Activated naive CD4-positive, alpha-beta T cell treated with anti-CD3 and anti-CD28 coated beads, Interleukin-2, amount 10 ng/mL, durations not matched to agents 7 days and 5 days (primary cell): Measurements from ENCODE around the gene LRRC46.

Source experiments
- CTCF ChIA-PET: fragments of 350-600 bp; sonication (Branson Sonifier 250); formaldehyde crosslinking; loops from one replicate; lab custom pipeline; 2021; ENCODE audit warnings: antibody characterized with exemption; lab: Charles Lee
- DNase-seq: peaks from one replicate; pipeline ENCODE4 v3.0.0-alpha.2; 2020
- H3K27ac Mint-ChIP-seq: one replicate; pipeline ENCODE4 v1.8.0; 2021; ENCODE audit warnings: mild to moderate bottlenecking, moderate library complexity, mixed read lengths
- H3K27me3 Mint-ChIP-seq: one replicate; pipeline ENCODE4 v1.8.0; 2021; ENCODE audit warnings: mild to moderate bottlenecking, mixed read lengths
- H3K36me3 Mint-ChIP-seq: one replicate; pipeline ENCODE4 v1.8.0; 2021; ENCODE audit warnings: mixed read lengths
- H3K4me1 Mint-ChIP-seq: one replicate; pipeline ENCODE4 v1.8.0; 2021; ENCODE audit warnings: mixed read lengths
- H3K4me3 Mint-ChIP-seq: one replicate; pipeline ENCODE4 v1.8.0; 2021; ENCODE audit warnings: mild to moderate bottlenecking, moderate library complexity, mixed read lengths
- H3K9me3 Mint-ChIP-seq: one replicate; pipeline ENCODE4 v1.8.0; 2021; ENCODE audit warnings: mixed read lengths

Gene LRRC46

DNA sequence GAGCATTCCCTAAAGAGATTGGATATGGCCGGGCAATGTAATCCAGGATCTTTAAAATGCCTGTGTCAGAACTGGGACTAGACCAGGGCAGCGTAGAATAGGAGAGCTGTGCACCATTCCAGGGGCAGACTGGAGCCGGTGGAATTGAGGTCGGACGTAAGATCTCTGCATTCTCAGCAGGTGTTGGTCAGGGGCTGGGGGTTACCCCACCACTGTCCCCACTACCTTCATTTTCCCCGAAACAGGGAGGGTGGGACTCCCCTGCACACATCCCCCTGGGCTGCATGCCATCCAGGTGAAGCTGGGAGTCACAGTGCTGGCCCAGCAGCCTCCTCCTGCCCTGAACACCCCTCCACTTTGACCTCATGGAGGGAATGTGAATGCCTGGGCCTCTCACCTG, 27.7 kb upstream of the LRRC46 start:
- H3K27ac Mint-ChIP-seq, result no peak overlapping the region
- CTCF ChIA-PET, result interaction anchor here (1.1 to 2.1 kb wide), 2 partner anchors 11 to 15 kb away, joined by 3 to 4 read pairs; no protein-coding TSS in a partner anchor
- no peaks in the 10 kb centered on the region for H3K4me1 Mint-ChIP-seq

DNA sequence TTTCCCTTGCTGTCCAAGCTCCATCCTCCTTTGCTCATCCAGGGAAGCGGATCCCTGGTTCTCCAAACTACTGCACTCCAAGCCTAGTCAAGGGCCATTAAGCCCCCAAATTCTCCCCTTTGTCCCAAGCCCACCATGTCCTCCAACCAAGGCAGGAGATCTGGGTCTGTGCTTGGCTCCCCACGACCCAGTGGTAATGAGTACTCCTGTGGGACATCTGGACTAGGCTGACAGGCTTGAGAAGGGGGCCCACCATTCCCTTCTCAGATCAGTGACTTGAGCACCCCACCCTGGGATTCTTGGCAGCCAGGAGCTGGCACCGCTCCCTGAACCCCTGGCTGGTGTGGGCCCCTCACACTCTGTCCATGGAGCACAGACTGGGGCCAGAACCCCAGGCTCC, 27.0 kb upstream of the LRRC46 start:
- CTCF ChIA-PET, result interaction anchor here (1.1 kb wide), 1 partner anchor 14 kb away, joined by 3 read pairs; no protein-coding TSS in a partner anchor
- peaks cover 29% of the 10 kb centered on the region for H3K27me3 Mint-ChIP-seq
- H3K36me3 Mint-ChIP-seq, result peaks cover 9% of the 10 kb centered on the region
- no peak overlapping the region for H3K27ac Mint-ChIP-seq
- no peaks in the 10 kb centered on the region for H3K9me3 Mint-ChIP-seq
- no peaks in the 10 kb centered on the region for H3K4me1 Mint-ChIP-seq
- no peak overlapping the region for H3K4me3 Mint-ChIP-seq
- DNase-seq, result no peak

More for the DNA sequence above, 27.7 kb upstream of the LRRC46 start:
- no peak for DNase-seq
- Mint-ChIP-seq H3K27me3 (peaks cover 29% of the 10 kb centered on the region), H3K4me3 (no peak overlapping the region), H3K9me3 (no peaks in the 10 kb centered on the region), H3K36me3 (peaks cover 9% of the 10 kb centered on the region)

DNA sequence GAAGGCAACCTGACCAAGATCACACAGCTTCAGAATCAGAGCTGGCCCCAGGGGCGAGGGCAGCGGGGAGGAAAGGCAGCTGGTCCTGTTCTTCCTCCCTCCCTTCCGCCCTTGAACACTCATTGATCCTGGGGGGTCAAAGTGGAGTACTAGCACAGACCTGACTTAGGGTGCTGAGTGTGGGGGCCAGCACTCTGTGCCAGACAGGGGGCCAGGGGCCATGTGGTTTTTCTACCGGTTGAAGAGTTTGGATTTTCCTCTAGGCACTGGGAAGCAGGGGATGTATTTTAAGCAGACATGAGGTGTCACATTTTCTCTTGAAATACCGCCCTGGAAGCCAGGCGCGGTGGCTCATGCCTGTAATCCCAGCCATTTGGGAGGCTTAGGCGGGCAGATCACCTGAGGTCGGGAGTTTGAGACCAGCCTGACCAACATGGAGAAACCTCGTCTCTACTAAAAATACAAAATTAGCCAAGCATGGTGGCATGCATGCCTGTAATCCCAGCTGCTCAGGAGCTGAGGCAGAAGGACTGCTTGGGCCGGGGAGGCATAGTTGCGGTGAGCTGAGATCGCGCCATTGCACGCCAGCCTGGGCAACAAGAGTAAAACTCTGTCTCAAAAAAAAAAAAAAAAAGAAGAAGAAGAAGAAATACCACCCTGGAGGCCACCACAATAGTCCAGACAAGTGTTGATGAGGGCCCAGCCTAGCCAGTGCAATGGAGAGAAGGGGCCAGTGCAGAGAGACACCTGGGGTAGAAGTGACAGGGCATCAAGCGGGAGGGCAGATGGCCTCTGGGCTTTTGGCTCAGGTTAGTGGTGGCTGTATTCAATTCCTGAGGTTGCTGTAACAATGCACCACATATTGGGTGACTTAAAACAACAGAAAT, 25.2 kb upstream of the LRRC46 start:
- Mint-ChIP-seq H3K36me3 (peaks cover 24% of the 10 kb centered on the region), H3K27ac (no peak overlapping the region), H3K27me3 (peaks cover 23% of the 10 kb centered on the region), H3K4me3 (no peak overlapping the region), H3K9me3 (no peaks in the 10 kb centered on the region), H3K4me1 (no peaks in the 10 kb centered on the region)
- no peak for DNase-seq
- CTCF ChIA-PET, result interaction anchor here (0.6 kb wide), 1 partner anchor 118 kb away, joined by 3 read pairs; no protein-coding TSS in a partner anchor

DNA sequence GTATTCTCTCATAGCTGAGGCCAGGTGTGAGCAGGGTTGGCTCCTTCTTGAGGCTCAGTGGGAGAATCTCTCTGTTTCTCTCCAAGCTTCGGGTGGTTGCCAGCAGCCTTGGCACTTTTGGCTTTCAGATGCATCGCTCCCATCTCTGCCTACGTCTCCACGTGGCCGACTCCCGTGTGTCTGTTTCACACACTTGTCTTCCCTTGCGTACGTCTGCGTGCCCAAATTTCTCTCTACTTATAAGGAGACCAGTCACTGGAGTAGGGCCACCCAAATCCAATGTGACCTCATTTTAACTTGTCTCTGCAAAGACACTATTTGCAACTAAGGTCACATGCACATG, 24.6 kb upstream of the LRRC46 start:
- no peaks in the 10 kb centered on the region for H3K9me3 Mint-ChIP-seq
- H3K27me3 Mint-ChIP-seq, result peaks cover 18% of the 10 kb centered on the region
- peaks cover 30% of the 10 kb centered on the region for H3K36me3 Mint-ChIP-seq
- H3K4me1 Mint-ChIP-seq, result no peaks in the 10 kb centered on the region
- H3K4me3 Mint-ChIP-seq, result no peak overlapping the region
- CTCF ChIA-PET, result no interaction called here
- no peak for DNase-seq
- H3K27ac Mint-ChIP-seq, result no peak overlapping the region

DNA sequence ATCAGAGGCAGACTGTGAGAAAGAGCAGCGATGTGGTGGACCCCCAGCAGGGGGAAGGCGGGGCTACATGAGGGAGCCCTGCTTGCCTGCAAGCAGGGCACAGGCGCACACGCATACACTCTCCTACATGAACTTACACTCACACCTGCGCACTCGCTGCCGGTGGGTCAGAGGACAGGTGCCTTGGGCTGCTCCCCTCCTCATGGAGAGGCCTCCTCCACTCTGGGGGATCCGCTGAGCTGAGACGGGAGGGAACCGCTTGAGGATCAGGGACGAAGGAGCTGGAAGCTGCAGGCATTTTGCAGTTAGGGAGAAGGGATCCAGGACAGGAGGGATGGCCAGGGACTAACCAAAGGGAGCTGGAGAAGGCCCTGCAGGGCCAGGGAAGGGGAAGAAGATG, 24.0 kb upstream of the LRRC46 start:
- Mint-ChIP-seq H3K4me3 (no peak overlapping the region), H3K9me3 (no peaks in the 10 kb centered on the region), H3K27ac (no peak overlapping the region), H3K4me1 (no peaks in the 10 kb centered on the region), H3K27me3 (peaks cover 13% of the 10 kb centered on the region), H3K36me3 (peaks cover 35% of the 10 kb centered on the region)
- DNase-seq, result no peak
- CTCF ChIA-PET, result no interaction called here

DNA sequence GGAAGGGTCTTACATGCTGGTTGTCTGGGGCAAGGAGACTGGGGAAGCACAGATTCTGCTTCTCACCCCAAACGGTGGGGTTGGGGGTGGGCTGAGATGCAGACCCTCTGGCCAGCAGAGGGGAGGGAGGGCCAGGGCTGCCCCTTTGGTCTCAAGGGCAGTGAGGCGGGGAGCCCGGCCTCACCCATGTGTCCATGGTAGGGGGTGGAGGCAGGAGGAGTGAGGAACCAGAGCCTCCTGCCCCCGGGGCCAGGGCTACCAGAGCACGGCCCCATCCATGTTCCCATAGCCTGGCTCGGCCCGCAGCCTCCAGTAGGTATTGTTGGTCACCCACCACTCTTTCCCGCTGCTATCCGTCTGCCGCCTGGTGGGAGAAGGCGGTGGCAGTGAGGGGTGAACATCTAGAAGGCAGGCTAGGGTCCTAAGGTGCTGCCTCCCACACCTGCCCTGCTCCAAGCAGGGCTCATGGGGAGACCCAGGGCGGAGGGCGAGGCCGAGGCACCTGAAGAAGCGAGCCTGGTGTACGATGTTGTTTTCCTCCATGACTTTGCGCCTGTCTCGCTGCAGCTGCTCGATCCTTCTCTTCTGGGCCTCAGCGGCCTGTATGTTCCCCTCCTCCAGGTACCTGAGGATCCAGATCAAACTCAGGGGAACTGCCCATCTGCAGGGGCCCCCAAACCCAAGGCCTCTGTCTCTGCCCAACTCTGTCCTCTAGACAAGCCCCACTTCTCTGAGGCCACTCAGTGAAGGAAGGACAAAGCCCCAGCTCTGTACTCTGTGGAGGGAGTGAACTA, 23.2 kb upstream of the LRRC46 start:
- H3K27ac Mint-ChIP-seq, result no peak overlapping the region
- no peaks in the 10 kb centered on the region for H3K9me3 Mint-ChIP-seq
- CTCF ChIA-PET, result interaction anchor here (0.7 to 0.9 kb wide), 2 partner anchors 10 to 66 kb away, joined by 3 read pairs; no protein-coding TSS in a partner anchor
- DNase-seq, result no peak
- peaks cover 35% of the 10 kb centered on the region for H3K36me3 Mint-ChIP-seq
- no peaks in the 10 kb centered on the region for H3K4me1 Mint-ChIP-seq
- peaks cover 11% of the 10 kb centered on the region for H3K27me3 Mint-ChIP-seq
- no peak overlapping the region for H3K4me3 Mint-ChIP-seq

DNA sequence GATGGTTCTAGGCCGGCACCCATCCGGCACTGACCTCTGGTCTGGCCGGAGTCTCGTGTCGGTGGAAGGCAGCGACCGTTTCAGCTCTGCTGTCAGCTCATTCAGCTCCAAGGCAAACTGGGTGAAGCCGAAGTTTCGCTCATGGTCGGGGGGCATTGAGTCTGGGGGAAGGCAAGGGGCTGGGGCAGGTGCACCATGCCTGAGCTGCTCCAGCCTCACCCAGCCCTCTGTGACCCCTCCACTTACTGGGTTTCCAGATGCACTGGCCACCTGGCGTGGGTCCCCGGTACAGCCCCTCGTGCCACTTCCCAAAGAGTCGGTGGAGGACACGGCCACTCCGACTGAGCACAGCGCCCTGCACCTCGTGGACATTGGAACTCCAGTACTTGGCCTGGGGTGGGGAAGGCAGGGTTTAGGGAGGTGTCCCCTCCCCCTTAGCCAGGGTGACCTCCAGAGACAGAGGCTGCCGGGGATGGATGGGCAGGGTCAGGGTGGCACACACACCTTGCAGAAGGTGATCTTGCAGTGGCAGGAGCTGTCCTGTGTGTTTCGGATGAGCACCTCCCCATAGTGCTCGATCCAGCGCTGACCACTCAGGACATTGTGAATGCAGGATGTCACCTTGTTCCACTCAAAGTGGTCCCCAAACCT, 22.5 kb upstream of the LRRC46 start:
- Mint-ChIP-seq H3K9me3 (no peaks in the 10 kb centered on the region), H3K4me1 (no peaks in the 10 kb centered on the region), H3K4me3 (no peak overlapping the region), H3K27me3 (peaks cover 7% of the 10 kb centered on the region), H3K36me3 (peaks cover 35% of the 10 kb centered on the region), H3K27ac (no peak overlapping the region)
- no peak for DNase-seq
- CTCF ChIA-PET, result interaction anchor here (0.7 to 0.9 kb wide), 2 partner anchors 10 to 67 kb away, joined by 3 read pairs; no protein-coding TSS in a partner anchor

DNA sequence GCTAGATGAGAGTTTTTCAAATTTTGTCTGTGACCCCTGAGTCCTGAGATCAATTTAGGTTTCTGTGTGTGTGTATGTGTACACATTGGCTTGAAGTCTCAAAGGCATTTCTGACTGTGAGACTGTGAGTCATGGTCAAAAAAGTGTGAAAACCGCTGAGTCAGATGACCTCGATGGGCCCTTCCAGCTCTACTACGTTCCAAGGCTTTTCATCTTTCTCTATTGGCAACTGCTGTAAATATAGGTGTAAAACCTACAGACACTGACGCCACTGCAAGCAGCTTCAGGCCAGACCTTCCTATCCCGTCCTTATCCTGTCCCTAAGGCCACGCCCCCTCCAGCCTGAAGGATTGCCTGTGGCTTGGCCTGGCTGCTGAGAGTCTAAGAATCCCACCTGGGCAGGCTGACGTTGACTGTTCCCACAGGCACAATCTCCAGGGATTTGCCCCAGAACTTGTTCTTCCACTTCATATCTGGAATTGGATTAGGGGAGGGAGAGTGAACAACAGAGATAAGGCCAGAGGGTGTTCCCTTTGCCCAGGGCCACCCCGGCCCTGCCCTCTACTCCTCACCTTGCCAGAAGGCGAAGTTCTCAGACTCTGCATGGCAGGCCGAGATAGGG, 21.2 kb upstream of the LRRC46 start:
- no peak overlapping the region for H3K4me3 Mint-ChIP-seq
- CTCF ChIA-PET, result interaction anchor here (0.5 kb wide), 1 partner anchor 111 kb away, joined by 3 read pairs; no protein-coding TSS in a partner anchor
- H3K27ac Mint-ChIP-seq, result no peak overlapping the region

DNA sequence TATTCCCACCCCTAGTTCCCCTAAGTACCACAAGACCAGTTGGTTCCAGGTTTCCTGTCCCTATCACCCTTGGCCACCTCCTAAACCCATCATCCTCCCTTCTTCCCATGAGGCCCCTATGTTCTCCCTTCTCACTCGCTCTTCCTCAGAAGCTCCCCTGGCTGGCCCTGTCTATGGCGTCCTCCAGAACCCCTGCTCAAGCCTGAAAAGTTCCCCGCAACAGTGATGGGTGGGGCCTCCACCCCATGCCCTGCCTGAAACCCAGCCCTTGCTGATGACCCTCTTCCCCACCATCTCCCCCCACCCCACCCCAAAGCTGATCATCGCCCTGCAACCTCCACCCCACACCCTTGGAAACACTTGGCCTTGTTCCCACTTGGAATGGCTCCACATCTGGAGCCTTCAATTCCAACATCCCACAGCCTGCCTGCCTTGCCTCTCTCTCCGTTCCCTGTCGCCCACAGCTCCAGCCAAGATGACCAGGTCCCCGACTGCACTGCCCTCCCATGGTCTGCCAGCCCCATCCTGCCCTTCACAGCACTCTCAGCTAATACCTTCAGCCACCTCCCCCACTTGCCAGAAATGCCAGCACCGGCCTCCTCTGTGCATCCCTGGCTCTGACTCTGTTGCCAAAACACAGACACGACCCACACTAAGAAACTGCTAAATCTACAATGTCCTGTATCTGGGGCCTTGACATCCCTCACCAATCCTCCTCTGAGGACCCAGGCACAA, 20.4 kb upstream of the LRRC46 start:
- Mint-ChIP-seq H3K27ac (no peak overlapping the region), H3K4me3 (no peak overlapping the region), H3K36me3 (peaks cover 47% of the 10 kb centered on the region), H3K27me3 (no peaks in the 10 kb centered on the region), H3K4me1 (no peaks in the 10 kb centered on the region), H3K9me3 (no peaks in the 10 kb centered on the region)
- no peak for DNase-seq
- CTCF ChIA-PET, result no interaction called here

More for the DNA sequence above, 21.2 kb upstream of the LRRC46 start:
- H3K4me1 Mint-ChIP-seq, result no peaks in the 10 kb centered on the region
- H3K27me3 Mint-ChIP-seq, result no peaks in the 10 kb centered on the region
- H3K9me3 Mint-ChIP-seq, result no peaks in the 10 kb centered on the region
- no peak for DNase-seq
- peaks cover 42% of the 10 kb centered on the region for H3K36me3 Mint-ChIP-seq

DNA sequence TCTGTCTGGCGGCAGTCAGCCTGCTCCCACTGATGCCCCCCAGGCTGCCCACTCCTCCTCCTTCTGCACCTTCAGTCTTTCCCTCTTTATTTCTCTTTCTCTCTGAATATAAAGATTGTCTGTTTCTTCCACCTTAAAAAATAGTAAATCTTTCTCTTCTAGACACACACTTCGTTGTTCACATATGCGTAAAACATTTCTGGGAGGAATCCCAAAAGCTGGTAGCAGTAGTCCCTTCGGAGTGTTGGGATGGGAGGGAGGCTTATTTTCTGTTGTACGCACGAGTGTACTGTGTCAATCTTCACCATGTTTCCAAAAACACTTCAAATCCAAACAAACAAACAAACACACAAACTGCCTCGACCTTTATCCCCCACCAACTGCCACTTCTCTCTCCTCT, 19.8 kb upstream of the LRRC46 start:
- H3K4me1 Mint-ChIP-seq, result no peaks in the 10 kb centered on the region
- no peak overlapping the region for H3K4me3 Mint-ChIP-seq
- CTCF ChIA-PET, result interaction anchor here (1.2 kb wide), 1 partner anchor 113 kb away, joined by 4 read pairs; no protein-coding TSS in a partner anchor
- no peaks in the 10 kb centered on the region for H3K9me3 Mint-ChIP-seq
- H3K27me3 Mint-ChIP-seq, result no peaks in the 10 kb centered on the region
- no peak for DNase-seq
- no peak overlapping the region for H3K27ac Mint-ChIP-seq
- H3K36me3 Mint-ChIP-seq, result peaks cover 49% of the 10 kb centered on the region

DNA sequence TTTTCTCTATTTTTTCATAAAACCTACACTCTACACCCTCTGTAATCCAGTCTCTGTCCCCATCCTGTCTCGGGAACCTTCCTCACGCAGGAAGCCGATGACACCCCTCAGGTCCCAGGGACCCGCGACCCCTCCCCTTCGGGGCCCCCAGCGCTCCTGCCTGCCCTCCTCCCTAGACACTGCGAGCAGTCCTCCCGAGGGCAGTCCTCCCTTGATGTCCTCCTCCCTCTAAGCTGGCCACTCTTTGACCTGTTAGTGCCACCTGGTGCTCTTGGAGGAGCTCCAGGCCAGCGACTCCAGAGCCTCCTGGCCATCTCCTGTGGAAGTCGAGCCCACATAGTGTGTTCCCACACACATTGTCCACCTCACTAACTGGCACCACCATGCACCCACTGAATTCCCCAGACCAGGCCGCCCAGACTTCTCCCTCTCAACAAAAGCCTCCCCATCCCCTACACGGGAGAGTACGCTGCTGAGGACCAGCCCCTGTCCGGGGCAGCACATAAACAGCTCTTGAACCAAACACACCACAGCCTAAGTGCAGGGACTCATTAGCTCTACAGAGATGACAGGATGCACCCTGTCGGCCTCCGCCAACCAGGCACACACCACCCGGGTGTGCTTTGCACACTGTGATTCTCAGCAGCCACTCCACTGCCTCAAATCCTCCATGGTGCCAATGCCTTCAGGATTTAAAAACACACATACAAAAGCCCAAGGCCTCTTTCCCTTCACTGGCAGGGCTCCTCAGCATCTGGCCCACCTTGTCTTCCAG, 19.1 kb upstream of the LRRC46 start:
- no peaks in the 10 kb centered on the region for H3K4me1 Mint-ChIP-seq
- no peak for DNase-seq
- H3K36me3 Mint-ChIP-seq, result peaks cover 51% of the 10 kb centered on the region
- H3K27me3 Mint-ChIP-seq, result no peaks in the 10 kb centered on the region
- CTCF ChIA-PET, result interaction anchor here (0.6 to 1.2 kb wide), 2 partner anchors 113 to 136 kb away, joined by 3 to 4 read pairs; no protein-coding TSS in a partner anchor
- H3K27ac Mint-ChIP-seq, result no peak overlapping the region
- no peak overlapping the region for H3K4me3 Mint-ChIP-seq
- H3K9me3 Mint-ChIP-seq, result no peaks in the 10 kb centered on the region

DNA sequence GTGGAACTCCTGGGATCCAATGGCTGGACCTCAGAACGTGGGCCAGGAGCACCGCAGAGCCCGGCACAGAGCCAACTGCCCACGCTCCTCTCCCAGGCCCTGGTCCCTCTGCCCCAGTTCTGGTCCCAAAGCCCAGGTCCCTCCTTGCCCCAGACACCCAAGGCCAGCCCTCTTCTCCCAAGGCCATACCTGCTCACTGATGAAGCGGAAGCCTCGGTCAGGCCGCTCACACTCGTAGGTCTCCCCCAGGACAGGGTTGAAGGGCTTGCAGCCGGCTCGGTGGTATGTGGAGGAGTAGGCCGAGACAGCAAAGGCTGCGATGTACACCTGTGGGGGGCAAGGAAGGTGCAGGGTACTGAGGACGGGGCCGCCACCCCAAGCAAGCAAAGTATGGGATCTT, 18.4 kb upstream of the LRRC46 start:
- H3K27me3 Mint-ChIP-seq, result no peaks in the 10 kb centered on the region
- no peak for DNase-seq
- H3K4me3 Mint-ChIP-seq, result no peak overlapping the region
- CTCF ChIA-PET, result interaction anchor here (1.2 kb wide), 1 partner anchor 114 kb away, joined by 4 read pairs; no protein-coding TSS in a partner anchor
- H3K9me3 Mint-ChIP-seq, result no peaks in the 10 kb centered on the region
- H3K27ac Mint-ChIP-seq, result no peak overlapping the region
- no peaks in the 10 kb centered on the region for H3K4me1 Mint-ChIP-seq
- H3K36me3 Mint-ChIP-seq, result peaks cover 49% of the 10 kb centered on the region
